ENCODE results near the gene TUBA1C. TPM values are rescaled to one million over a fixed set of nuclear protein-coding genes. Genes with fewer than 3 reads are reported as not detected.

TUBA1C gene
- total and polyA plus RNA-seq, 2 of the 4 experiments (the other 2 are of a cell fraction) = 1,420 to 2,555 TPM

GRCh38 chr12:49219417-49220026 lies 45.4 kb upstream of the TUBA1C start:
- peak overlapping the region; percentile 74; the same call in 1 of the 3 replicates for H2BK15ac ChIP-seq (ENCODE audit: low read depth, low read length)
- no peak for TF ChIP-seq CEBPB (IDR thresholded peaks at IDR 0.05; ENCODE audit: low read depth, low read length)
- TF ChIP-seq MAZ (IDR thresholded peaks at IDR 0.05; ENCODE audit: borderline replicate concordance, low read depth, low read length) = no peak
- TF ChIP-seq RCOR1 (IDR thresholded peaks at IDR 0.05; ENCODE audit: insufficient replicate concordance, low read length) = no peak
- TF ChIP-seq NFE2L2 (IDR thresholded peaks at IDR 0.05; ENCODE audit: low read depth, low read length) = no peak
- no peak for TF ChIP-seq MXI1 (IDR thresholded peaks at IDR 0.05; ENCODE audit: borderline replicate concordance, low read depth, low read length)
- TF ChIP-seq CHD1 (IDR thresholded peaks at IDR 0.05; ENCODE audit: low read depth, low read length) = no peak
- TF ChIP-seq, protein P1, sequence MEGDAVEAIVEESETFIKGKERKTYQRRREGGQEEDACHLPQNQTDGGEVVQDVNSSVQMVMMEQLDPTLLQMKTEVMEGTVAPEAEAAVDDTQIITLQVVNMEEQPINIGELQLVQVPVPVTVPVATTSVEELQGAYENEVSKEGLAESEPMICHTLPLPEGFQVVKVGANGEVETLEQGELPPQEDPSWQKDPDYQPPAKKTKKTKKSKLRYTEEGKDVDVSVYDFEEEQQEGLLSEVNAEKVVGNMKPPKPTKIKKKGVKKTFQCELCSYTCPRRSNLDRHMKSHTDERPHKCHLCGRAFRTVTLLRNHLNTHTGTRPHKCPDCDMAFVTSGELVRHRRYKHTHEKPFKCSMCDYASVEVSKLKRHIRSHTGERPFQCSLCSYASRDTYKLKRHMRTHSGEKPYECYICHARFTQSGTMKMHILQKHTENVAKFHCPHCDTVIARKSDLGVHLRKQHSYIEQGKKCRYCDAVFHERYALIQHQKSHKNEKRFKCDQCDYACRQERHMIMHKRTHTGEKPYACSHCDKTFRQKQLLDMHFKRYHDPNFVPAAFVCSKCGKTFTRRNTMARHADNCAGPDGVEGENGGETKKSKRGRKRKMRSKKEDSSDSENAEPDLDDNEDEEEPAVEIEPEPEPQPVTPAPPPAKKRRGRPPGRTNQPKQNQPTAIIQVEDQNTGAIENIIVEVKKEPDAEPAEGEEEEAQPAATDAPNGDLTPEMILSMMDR (conservative IDR thresholded peaks at IDR 0.05; ENCODE audit: low read depth, low read length) = no peak
- TF ChIP-seq POLR2A (IDR thresholded peaks at IDR 0.05; ENCODE audit: low read depth, low read length) = no peak
- in situ Hi-C loops (cut with MboI; ENCODE audit: low sequenced_read_pairs) = no loop called here
- ChIA-PET POLR2A (ENCODE audit: unreplicated experiment) (no interaction called here), CTCF (no interaction called here)
- no peak overlapping the region for H3K27ac ChIP-seq (ENCODE audit: insufficient read depth, low read length)
- H3K79me1 ChIP-seq (ENCODE audit: low read depth in 1 of 2, low read length in 2 of 2) = peaks cover 0 to 4% of the 10 kb centered on the region in 2 experiments; a peak in 2 of 4 replicates
- no peak overlapping the region for H4K5ac ChIP-seq (ENCODE audit: low read depth, low read length)
- no peak overlapping the region for H3K4me3 ChIP-seq (ENCODE audit: insufficient read depth, low read depth, low read length)
- no peaks in the 10 kb centered on the region for H3K27me3 ChIP-seq (ENCODE audit: control insufficient read depth, insufficient read depth, low read length)
- H3K9me1 ChIP-seq (ENCODE audit: insufficient read depth, low read length) = peaks cover 6% of the 10 kb centered on the region
- H3K9me3 ChIP-seq (ENCODE audit: control insufficient read depth, insufficient read depth, low read length) = no peaks in the 10 kb centered on the region
- H3K4ac ChIP-seq (ENCODE audit: low read depth, low read length) = no peak overlapping the region; the same call in 1 of the 2 replicates
- intact Hi-C loops (cut with micrococcal nuclease) = no loop called here
- 0 out of 2 replicates have a peak overlapping the region, but pooled peaks have one; percentile 53 for H3K14ac ChIP-seq (replicated peaks; ENCODE audit: low read depth, low read length)
- WGBS, 2 experiments (ENCODE audit: extremely low coverage in 2 of 2, insufficient read length in 1 of 2) = no CpG with 5 or more reads among the region's 11 CpGs
- peak overlapping the region; percentile 59 for H2AFZ ChIP-seq (replicated peaks; ENCODE audit: low read length, poor library complexity)
- no peak overlapping the region for H2AK9ac ChIP-seq (replicated peaks; ENCODE audit: low read depth, low read length, poor library complexity)
- no peak overlapping the region for H3K4me2 ChIP-seq (ENCODE audit: low read depth, low read length)
- no peak overlapping the region for H2BK5ac ChIP-seq (ENCODE audit: low read depth, low read length, poor library complexity, severe bottlenecking)
- H2BK120ac ChIP-seq (ENCODE audit: low read depth, low read length) = no peak overlapping the region
- no peak overlapping the region for H4K8ac ChIP-seq (ENCODE audit: low read depth in 2 of 2, low read length in 2 of 2)
- ATAC-seq (ENCODE audit: low read depth) (no peak), DNase-seq (no peak)
- no peaks in the 10 kb centered on the region for H3K36me3 ChIP-seq (ENCODE audit: control insufficient read depth, insufficient read depth, low read length)
- H3K56ac ChIP-seq (ENCODE audit: extremely low read depth, insufficient read depth, low read length) = no peak overlapping the region
- H3K23ac ChIP-seq (ENCODE audit: low read depth, low read length) = no peak overlapping the region
- H3K9ac ChIP-seq (ENCODE audit: low read depth, low read length) = no peak overlapping the region
- dilution Hi-C loops (cut with HindIII; ENCODE audit: low sequenced_read_pairs, unreplicated experiment) = no loop called here
- H3K4me1 ChIP-seq (ENCODE audit: control insufficient read depth, insufficient read depth, low read length) = peaks cover 9% of the 10 kb centered on the region
- no peak overlapping the region for H3K18ac ChIP-seq (ENCODE audit: low read depth, low read length)
- no peak overlapping the region for H4K91ac ChIP-seq (ENCODE audit: insufficient read depth, low read depth, low read length)
- no peak overlapping the region for H2BK20ac ChIP-seq (ENCODE audit: low read depth, low read length)
- no TSS peak for BruUV-seq (replicated peaks)
- H4K20me1 ChIP-seq (ENCODE audit: insufficient read depth, low read length) = no peaks in the 10 kb centered on the region
- H2AK5ac ChIP-seq (ENCODE audit: low read depth, low read length) = peak overlapping the region; percentile 76

Measured in IMR-90 (cell line).